ENCODE data around the gene WIPI1. TPM values are rescaled to one million over a fixed set of nuclear protein-coding genes. Genes with fewer than 3 reads are reported as not detected.

The WIPI1 gene
- total RNA-seq, 1 experiment from 2014 or later = 21.8 TPM

DNA sequence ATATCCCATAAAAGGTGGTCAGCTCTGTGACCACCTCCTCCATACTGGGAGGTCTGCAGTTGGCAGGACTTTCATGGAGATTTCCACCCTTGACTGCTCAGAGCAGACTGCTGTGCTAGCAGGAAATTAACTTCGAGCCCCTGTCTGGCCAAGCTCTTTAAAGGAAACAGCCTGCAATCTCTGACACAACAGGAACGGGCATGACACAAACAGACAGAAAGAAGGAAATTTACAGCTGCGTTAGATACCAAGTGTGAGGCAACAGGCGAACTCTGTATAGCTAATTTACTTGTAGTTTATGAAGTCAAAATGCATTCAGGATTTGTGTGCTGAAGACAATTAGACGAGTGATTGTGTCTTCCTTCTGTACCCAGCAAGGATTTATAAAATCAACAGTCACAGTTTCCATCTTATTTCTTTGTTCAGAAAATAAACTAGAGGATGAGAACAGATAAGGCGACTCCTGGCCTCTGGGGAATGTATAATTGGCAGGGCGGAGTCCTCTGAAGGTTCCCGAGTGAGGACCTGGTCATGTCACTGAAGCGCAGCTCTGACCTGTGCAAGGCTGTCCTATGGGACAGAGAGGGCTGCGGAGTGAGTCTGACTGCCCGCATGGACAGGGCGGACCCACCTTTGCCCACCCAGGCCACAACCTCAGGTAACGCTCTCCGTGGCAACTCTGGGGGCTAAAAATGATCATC is 16.1 kb downstream of the WIPI1 start:
- H3K4me3 Mint-ChIP-seq (ENCODE audit: unreplicated experiment) = no peak overlapping the region
- no peaks in the 10 kb centered on the region for H3K36me3 ChIP-seq (ENCODE audit: control insufficient read depth, insufficient read depth, low read length)
- no peaks in the 10 kb centered on the region for H3K9me3 Mint-ChIP-seq (ENCODE audit: unreplicated experiment)
- no peaks in the 10 kb centered on the region for H3K27me3 Mint-ChIP-seq (ENCODE audit: insufficient read depth, unreplicated experiment)
- ChIA-PET CTCF (interaction anchor here (1.5 kb wide), 1 partner anchor 42 kb away, joined by 6 read pairs; no protein-coding TSS in a partner anchor), POLR2A (no interaction called here)
- peak overlapping the region; percentile 67 for H3K27ac Mint-ChIP-seq (ENCODE audit: unreplicated experiment)
- TF ChIP-seq, protein P1, sequence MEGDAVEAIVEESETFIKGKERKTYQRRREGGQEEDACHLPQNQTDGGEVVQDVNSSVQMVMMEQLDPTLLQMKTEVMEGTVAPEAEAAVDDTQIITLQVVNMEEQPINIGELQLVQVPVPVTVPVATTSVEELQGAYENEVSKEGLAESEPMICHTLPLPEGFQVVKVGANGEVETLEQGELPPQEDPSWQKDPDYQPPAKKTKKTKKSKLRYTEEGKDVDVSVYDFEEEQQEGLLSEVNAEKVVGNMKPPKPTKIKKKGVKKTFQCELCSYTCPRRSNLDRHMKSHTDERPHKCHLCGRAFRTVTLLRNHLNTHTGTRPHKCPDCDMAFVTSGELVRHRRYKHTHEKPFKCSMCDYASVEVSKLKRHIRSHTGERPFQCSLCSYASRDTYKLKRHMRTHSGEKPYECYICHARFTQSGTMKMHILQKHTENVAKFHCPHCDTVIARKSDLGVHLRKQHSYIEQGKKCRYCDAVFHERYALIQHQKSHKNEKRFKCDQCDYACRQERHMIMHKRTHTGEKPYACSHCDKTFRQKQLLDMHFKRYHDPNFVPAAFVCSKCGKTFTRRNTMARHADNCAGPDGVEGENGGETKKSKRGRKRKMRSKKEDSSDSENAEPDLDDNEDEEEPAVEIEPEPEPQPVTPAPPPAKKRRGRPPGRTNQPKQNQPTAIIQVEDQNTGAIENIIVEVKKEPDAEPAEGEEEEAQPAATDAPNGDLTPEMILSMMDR (IDR thresholded peaks at IDR 0.05; ENCODE audit: insufficient read depth in 1 of 2, low read depth in 1 of 2, low read length in 1 of 2, severe bottlenecking in 1 of 2, unreplicated experiment in 1 of 2) = no peak
- intact Hi-C loops (cut with micrococcal nuclease; ENCODE audit: unreplicated experiment) = loop anchor here (1.0 kb wide), 1 partner anchor 10 kb away; no protein-coding TSS in a partner anchor
- no peak overlapping the region for H3K4me3 ChIP-seq (ENCODE audit: low read depth, low read length)
- H3K36me3 Mint-ChIP-seq (ENCODE audit: insufficient read depth, unreplicated experiment) = peaks cover 8% of the 10 kb centered on the region
- DNase-seq = peak; percentile 35 to 52
- H3K4me1 ChIP-seq = peaks cover 22% of the 10 kb centered on the region
- BruUV-seq (replicated peaks) = no TSS peak
- H3K4me1 Mint-ChIP-seq (ENCODE audit: low read depth, unreplicated experiment) = peaks cover 18% of the 10 kb centered on the region
- no peaks in the 10 kb centered on the region for H3K9me3 ChIP-seq
- no peaks in the 10 kb centered on the region for H3K27me3 ChIP-seq (replicated peaks; ENCODE audit: control insufficient read depth, insufficient read depth, low read length)

DNA sequence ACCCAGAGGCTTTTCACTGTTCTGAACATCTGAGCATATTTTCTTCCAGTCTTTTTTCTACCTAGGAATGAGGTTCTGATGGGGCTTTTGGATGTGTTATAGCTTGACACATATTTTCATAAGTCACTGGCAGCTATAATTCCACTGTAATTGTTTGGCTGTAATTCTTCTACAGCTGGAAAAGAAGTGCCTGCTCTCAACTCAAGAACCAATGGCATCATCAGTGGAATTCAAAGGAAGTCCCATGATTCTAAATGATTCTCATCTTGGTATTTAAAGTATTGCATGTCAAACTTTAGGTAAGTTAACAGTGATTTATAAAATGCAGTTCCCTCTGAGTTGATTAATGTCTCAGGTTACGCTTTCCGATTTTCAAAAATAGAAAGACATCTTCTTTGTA is 16.8 kb downstream of the WIPI1 start:
- intact Hi-C loops (cut with micrococcal nuclease; ENCODE audit: unreplicated experiment) = no loop called here
- peaks cover 22% of the 10 kb centered on the region for H3K4me1 Mint-ChIP-seq (ENCODE audit: low read depth, unreplicated experiment)
- Histone ChIP-seq H3K4me3 (ENCODE audit: low read depth, low read length) (no peak overlapping the region), H3K4me1 (peaks cover 22% of the 10 kb centered on the region), H3K36me3 (ENCODE audit: control insufficient read depth, insufficient read depth, low read length) (no peaks in the 10 kb centered on the region), H3K27me3 (replicated peaks; ENCODE audit: control insufficient read depth, insufficient read depth, low read length) (no peaks in the 10 kb centered on the region), H3K9me3 (no peaks in the 10 kb centered on the region)
- no peak for DNase-seq
- ChIA-PET CTCF (interaction anchor here (1.5 kb wide), 1 partner anchor 41 kb away, joined by 6 read pairs; no protein-coding TSS in a partner anchor), POLR2A (no interaction called here)
- no peak overlapping the region for H3K4me3 Mint-ChIP-seq (ENCODE audit: unreplicated experiment)
- H3K9me3 Mint-ChIP-seq (ENCODE audit: unreplicated experiment) = no peaks in the 10 kb centered on the region
- TF ChIP-seq, protein P1 (IDR thresholded peaks at IDR 0.05; ENCODE audit: insufficient read depth in 1 of 2, low read depth in 1 of 2, low read length in 1 of 2, severe bottlenecking in 1 of 2, unreplicated experiment in 1 of 2) = no peak
- peak overlapping the region; percentile 67 for H3K27ac Mint-ChIP-seq (ENCODE audit: unreplicated experiment)
- no peaks in the 10 kb centered on the region for H3K27me3 Mint-ChIP-seq (ENCODE audit: insufficient read depth, unreplicated experiment)
- H3K36me3 Mint-ChIP-seq (ENCODE audit: insufficient read depth, unreplicated experiment) = peaks cover 14% of the 10 kb centered on the region
- no TSS peak for BruUV-seq (replicated peaks)

DNA sequence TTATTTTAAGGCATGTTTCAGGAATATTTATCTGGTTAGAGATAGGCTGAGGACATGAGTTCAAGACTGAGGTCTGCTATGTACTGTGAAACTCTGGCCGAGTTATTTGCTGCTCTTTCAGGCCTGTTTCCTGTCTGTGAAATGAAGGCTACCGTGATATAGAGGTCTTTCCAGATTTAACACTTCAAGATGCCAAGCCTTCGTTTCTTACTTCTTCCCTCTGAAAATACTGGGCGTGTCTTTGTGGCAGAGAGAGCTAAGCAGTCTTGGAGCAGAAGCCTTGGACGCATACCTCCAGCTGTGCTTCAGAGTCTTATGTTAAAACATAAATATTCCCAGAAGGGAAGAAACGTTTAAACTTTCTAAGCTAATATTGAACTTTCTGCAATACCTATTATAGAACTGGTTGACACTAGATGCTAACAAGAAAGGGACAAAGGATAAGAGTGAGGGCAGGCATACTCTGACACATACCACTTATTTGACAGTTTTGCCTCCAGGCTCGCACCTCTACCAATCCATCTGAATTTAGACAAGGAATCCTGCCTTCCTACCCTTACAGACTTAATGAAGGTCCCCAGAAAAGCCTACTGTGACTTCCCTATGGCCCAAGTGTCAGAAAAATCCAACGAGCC is 17.5 kb downstream of the WIPI1 start:
- TF ChIP-seq, protein P1 (IDR thresholded peaks at IDR 0.05; ENCODE audit: insufficient read depth in 1 of 2, low read depth in 1 of 2, low read length in 1 of 2, severe bottlenecking in 1 of 2, unreplicated experiment in 1 of 2) = no peak
- POLR2A ChIA-PET = no interaction called here
- no peaks in the 10 kb centered on the region for H3K27me3 Mint-ChIP-seq (ENCODE audit: insufficient read depth, unreplicated experiment)
- no peak for DNase-seq
- no peak overlapping the region for H3K4me3 Mint-ChIP-seq (ENCODE audit: unreplicated experiment)
- Histone ChIP-seq H3K9me3 (no peaks in the 10 kb centered on the region), H3K36me3 (ENCODE audit: control insufficient read depth, insufficient read depth, low read length) (no peaks in the 10 kb centered on the region), H3K4me3 (ENCODE audit: low read depth, low read length) (no peak overlapping the region), H3K27me3 (replicated peaks; ENCODE audit: control insufficient read depth, insufficient read depth, low read length) (no peaks in the 10 kb centered on the region), H3K4me1 (peaks cover 22% of the 10 kb centered on the region)
- CTCF ChIA-PET = interaction anchor here (1.0 kb wide), 1 partner anchor 18 kb away, joined by 9 read pairs; no protein-coding TSS in a partner anchor
- H3K4me1 Mint-ChIP-seq (ENCODE audit: low read depth, unreplicated experiment) = peaks cover 22% of the 10 kb centered on the region
- intact Hi-C loops (cut with micrococcal nuclease; ENCODE audit: unreplicated experiment) = loop anchor here (5.0 kb wide), 1 partner anchor 192 kb away; the partner anchor contains the start of gene AMZ2
- H3K36me3 Mint-ChIP-seq (ENCODE audit: insufficient read depth, unreplicated experiment) = peaks cover 14% of the 10 kb centered on the region
- no TSS peak for BruUV-seq (replicated peaks)
- no peak overlapping the region for H3K27ac Mint-ChIP-seq (ENCODE audit: unreplicated experiment)
- H3K9me3 Mint-ChIP-seq (ENCODE audit: unreplicated experiment) = no peaks in the 10 kb centered on the region
